HepG2 (cell line): ENCODE measurements around the gene TGM1. TPM values are rescaled to one million over a fixed set of nuclear protein-coding genes. Genes with fewer than 3 reads are reported as not detected.

Experiments
- AGO2 ChIP-seq: fragments of 200-400 bp; formaldehyde crosslinking; optimal IDR thresholded peaks from 2 replicates; pipeline ENCODE3; 2017; ENCODE audit warnings: mild to moderate bottlenecking, low read depth, low read length, moderate library complexity
- ATF2 ChIP-seq: sonication (generic); formaldehyde crosslinking; IDR thresholded peaks from 2 replicates; pipeline ENCODE4 v1.4.0; 2020; ENCODE audit warnings: missing genetic modification reagents
- ATF3 ChIP-seq: sonication (generic); formaldehyde crosslinking; IDR thresholded peaks from 2 replicates; pipeline ENCODE4 v1.4.0; 2020; ENCODE audit warnings: missing genetic modification reagents
- CREM ChIP-seq, 2 experiments: sonication (generic) in 1 of 2; formaldehyde crosslinking in 1 of 2; IDR thresholded peaks; 2 replicates each; pipeline versions ENCODE4 v1.4.0 to v1.6.1; 2016 to 2020; ENCODE audit warnings: antibody characterized with exemption in 1 of 2, mild to moderate bottlenecking in 1 of 2, missing genetic modification reagents in 1 of 2
- DR1 ChIP-seq: sonication (generic); formaldehyde crosslinking; IDR thresholded peaks from 2 replicates; pipeline ENCODE4 v1.8.0; 2021; ENCODE audit warnings: mild to moderate bottlenecking, missing genetic modification reagents, inconsistent platforms
- KLF12 ChIP-seq: sonication (generic); formaldehyde crosslinking; IDR thresholded peaks from 2 replicates; pipeline ENCODE4 v1.4.0; 2020; ENCODE audit warnings: missing genetic modification reagents, borderline replicate concordance
- MEIS1 ChIP-seq: sonication (generic); formaldehyde crosslinking; IDR thresholded peaks from 2 replicates; pipeline ENCODE4 v1.9.0; 2021; ENCODE audit warnings: mild to moderate bottlenecking, missing genetic modification reagents, moderate library complexity, borderline replicate concordance
- NFE2 ChIP-seq: sonication (generic); formaldehyde crosslinking; IDR thresholded peaks from 2 replicates; pipeline ENCODE4 v1.4.0; 2020; ENCODE audit warnings: missing genetic modification reagents
- NR3C1 ChIP-seq: sonication (generic); formaldehyde crosslinking; IDR thresholded peaks from 2 replicates; pipeline ENCODE4 v1.4.0; 2020; ENCODE audit warnings: missing genetic modification reagents
- PTBP1 ChIP-seq: fragments of 200-400 bp; formaldehyde crosslinking; IDR thresholded peaks from 2 replicates; pipeline ENCODE4 v1.6.1; 2018; ENCODE audit warnings: low read length, low read depth; ENCODE audit not compliant: poor library complexity, severe bottlenecking
- SETDB1 ChIP-seq: sonication (generic); formaldehyde crosslinking; IDR thresholded peaks from 2 replicates; pipeline ENCODE4 v1.5.1; 2020; ENCODE audit warnings: missing genetic modification reagents, mild to moderate bottlenecking, borderline replicate concordance
- TOPORS ChIP-seq: sonication (generic); formaldehyde crosslinking; IDR thresholded peaks from 2 replicates; pipeline ENCODE4 v1.8.0; 2023; ENCODE audit warnings: mild to moderate bottlenecking, missing genetic modification reagents
- ZGPAT ChIP-seq: IDR thresholded peaks from 2 replicates; pipeline ENCODE4 v1.6.1; 2016; ENCODE audit warnings: mild to moderate bottlenecking
- ZNF18 ChIP-seq: sonication (generic); formaldehyde crosslinking; IDR thresholded peaks from 2 replicates; pipeline ENCODE4 v1.8.0; 2022; ENCODE audit warnings: mild to moderate bottlenecking, missing genetic modification reagents; ENCODE audit not compliant: insufficient replicate concordance
- ZNF3 ChIP-seq: IDR thresholded peaks from 2 replicates; pipeline ENCODE4 v1.7.0; 2017; ENCODE audit warnings: inconsistent platforms
- ZNF605 ChIP-seq: sonication (generic); formaldehyde crosslinking; IDR thresholded peaks from 2 replicates; pipeline ENCODE4 v1.8.0; 2022; ENCODE audit warnings: mild to moderate bottlenecking, missing genetic modification reagents
- ZNF670 ChIP-seq: sonication (generic); formaldehyde crosslinking; IDR thresholded peaks from 2 replicates; pipeline ENCODE4 v1.8.0; 2022; ENCODE audit warnings: mild to moderate bottlenecking, missing genetic modification reagents, borderline replicate concordance
- ZNF720 ChIP-seq: sonication (generic); formaldehyde crosslinking; IDR thresholded peaks from 2 replicates; pipeline ENCODE4 v1.4.0; 2020; ENCODE audit warnings: missing genetic modification reagents
- polyA plus RNA-seq, 8 experiments: library from polyadenylated mRNA; depleted of rRNA in 3 of 8; stranded (reverse) in 7 of 8; unstranded in 1 of 8; fragments of >200 nt; fragmentation: Illumina TruSeq in 4 of 8; extraction: Trizol in 4 of 8; gene quantifications; 2 replicates each; pipeline versions ENCODE4 v1.2.1 to v1.2.3, GENCODE V29; 2011 to 2016; ENCODE audit warnings: low read depth in 4 of 8, missing spikeins in 1 of 8, mixed read lengths in 1 of 8; ENCODE audit not compliant: insufficient read depth in 1 of 8
- total RNA-seq, 5 experiments: library from RNA; depleted of rRNA; stranded (reverse); fragments of >200 nt; fragmentation: Illumina TruSeq; extraction: Trizol; gene quantifications; 2 replicates each; pipeline ENCODE4 v1.2.3, GENCODE V29; 2016; ENCODE audit warnings: low read depth in 1 of 5
- TF ChIP-seq, protein P1 (sequence below): sonication (generic); formaldehyde crosslinking; IDR thresholded peaks from 2 replicates; pipeline ENCODE4 v1.5.0; 2020; ENCODE audit warnings: missing genetic modification reagents, mild to moderate bottlenecking, borderline replicate concordance
- TF ChIP-seq, protein P2 (sequence below): sonication (generic); formaldehyde crosslinking; IDR thresholded peaks from 2 replicates; pipeline ENCODE4 v1.9.0; 2021; ENCODE audit warnings: missing genetic modification reagents, borderline replicate concordance

The TGM1 gene
- total and polyA plus RNA-seq, 2 of the 13 experiments (the other 11 are each of a cell fraction or from before 2014, with no cell fraction given): 3.2 to 10.6 TPM

DNA sequence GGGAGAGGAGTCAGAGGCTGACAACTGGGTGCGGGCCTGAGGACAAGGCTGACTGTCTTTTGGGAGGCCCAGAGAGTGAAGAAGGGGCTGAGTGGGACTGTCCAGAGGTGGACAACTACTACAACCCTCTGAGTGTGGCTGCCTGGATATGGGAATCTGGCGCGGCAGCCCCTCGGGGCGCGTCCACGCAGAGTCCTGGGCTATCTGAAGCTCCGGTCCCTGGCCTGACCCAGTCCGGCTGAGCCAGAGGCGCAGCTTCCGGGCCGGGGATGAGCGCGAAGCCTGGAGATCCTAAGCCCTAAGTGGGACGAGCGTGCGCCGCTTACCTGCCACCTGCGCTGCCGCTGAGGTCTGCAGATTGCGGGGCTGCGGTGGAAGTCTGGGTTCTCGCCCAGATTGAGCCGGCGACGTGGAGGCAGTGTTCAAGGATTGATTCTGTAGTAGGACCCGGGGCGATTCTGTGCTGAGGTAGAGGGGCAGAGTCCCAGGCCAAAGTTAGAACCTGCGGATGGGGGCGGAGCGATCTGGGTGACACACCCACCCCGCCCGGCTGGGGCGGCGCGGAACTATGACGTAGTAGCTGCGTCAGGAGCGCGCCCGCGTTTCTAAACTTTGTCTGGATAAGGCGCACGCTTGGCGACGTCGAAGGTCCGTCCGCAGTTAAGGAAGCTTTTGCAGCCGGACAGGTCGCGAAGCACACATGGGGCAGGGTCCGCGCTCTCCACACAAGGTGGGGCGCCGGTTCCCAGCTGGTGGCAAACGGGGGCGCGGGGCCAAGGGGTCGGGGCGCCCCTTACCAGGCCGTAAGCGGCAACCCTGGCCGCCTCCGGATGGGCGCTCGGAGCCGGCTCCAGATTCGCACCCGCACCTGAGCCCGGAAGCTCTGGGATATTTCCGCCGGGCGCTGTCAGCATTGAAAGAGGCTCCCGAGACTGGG lies 36.5 kb upstream of the TGM1 start, which contains the start of the genes DHRS1 and NOP9 (continued):
- TF ChIP-seq ATF2 (peak; percentile 94), NFE2 (CRISPR knock-in tag) (no peak; the same call in 1 of the 2 replicates), ATF3 (CRISPR knock-in tag) (peak; percentile 76), ZGPAT (CRISPR knock-in tag) (peak; percentile 99), CREM (IDR thresholded peaks at IDR 0.05) (peak; percentile 100), CREM (CRISPR knock-in tag; IDR thresholded peaks at IDR 0.05) (peak; percentile 99), NR3C1 (CRISPR knock-in tag) (no peak), KLF12 (CRISPR knock-in tag) (peak; percentile 99), MEIS1 (CRISPR knock-in tag) (peak; percentile 94), AGO2 (peak; percentile 100), ZNF605 (CRISPR knock-in tag) (peak; percentile 59), SETDB1 (no peak), ZNF18 (CRISPR knock-in tag) (peak; percentile 67), ZNF3 (CRISPR knock-in tag) (no peak; the same call in 1 of the 2 replicates), TOPORS (CRISPR knock-in tag) (peak; percentile 96), DR1 (CRISPR knock-in tag) (no peak; the same call in 1 of the 2 replicates), PTBP1 (no peak), ZNF670 (CRISPR knock-in tag) (peak; percentile 92; the same call in 1 of the 2 replicates), ZNF720 (CRISPR knock-in tag) (no peak)
- TF ChIP-seq, protein P1, sequence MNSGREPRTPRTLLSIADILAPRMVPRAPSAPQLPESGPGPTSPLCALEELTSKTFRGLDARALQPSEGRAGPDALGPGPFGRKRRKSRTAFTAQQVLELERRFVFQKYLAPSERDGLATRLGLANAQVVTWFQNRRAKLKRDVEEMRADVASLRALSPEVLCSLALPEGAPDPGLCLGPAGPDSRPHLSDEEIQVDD (CRISPR knock-in tag): 0 out of 2 replicates have a peak, but pooled peaks have one; percentile 19
- TF ChIP-seq, protein P2, sequence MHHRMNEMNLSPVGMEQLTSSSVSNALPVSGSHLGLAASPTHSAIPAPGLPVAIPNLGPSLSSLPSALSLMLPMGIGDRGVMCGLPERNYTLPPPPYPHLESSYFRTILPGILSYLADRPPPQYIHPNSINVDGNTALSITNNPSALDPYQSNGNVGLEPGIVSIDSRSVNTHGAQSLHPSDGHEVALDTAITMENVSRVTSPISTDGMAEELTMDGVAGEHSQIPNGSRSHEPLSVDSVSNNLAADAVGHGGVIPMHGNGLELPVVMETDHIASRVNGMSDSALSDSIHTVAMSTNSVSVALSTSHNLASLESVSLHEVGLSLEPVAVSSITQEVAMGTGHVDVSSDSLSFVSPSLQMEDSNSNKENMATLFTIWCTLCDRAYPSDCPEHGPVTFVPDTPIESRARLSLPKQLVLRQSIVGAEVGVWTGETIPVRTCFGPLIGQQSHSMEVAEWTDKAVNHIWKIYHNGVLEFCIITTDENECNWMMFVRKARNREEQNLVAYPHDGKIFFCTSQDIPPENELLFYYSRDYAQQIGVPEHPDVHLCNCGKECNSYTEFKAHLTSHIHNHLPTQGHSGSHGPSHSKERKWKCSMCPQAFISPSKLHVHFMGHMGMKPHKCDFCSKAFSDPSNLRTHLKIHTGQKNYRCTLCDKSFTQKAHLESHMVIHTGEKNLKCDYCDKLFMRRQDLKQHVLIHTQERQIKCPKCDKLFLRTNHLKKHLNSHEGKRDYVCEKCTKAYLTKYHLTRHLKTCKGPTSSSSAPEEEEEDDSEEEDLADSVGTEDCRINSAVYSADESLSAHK (CRISPR knock-in tag): no peak; the same call in 1 of the 2 replicates
